HG03280 (cell line): ENCODE measurements around the gene PHKG2.

Source experiments
- ATAC-seq: cut with Tn5 transposase; IDR thresholded peaks from one replicate; pipeline ENCODE4 v1.9.1; 2021; ENCODE audit warnings: mild to moderate bottlenecking, moderate library complexity; ENCODE audit not compliant: unreplicated experiment

The PHKG2 gene

GRCh38 chr16:30728321-30728720, 19.9 kb upstream of the PHKG2 start:
- no peak for ATAC-seq

- no peak for ATAC-seq
These were observed 19.1 kb upstream of the PHKG2 start for GRCh38 chr16:30728899-30729672.

GRCh38 chr16:30731411-30731810, 16.8 kb upstream of the PHKG2 start:
- no peak for ATAC-seq

GRCh38 chr16:30736995-30737793, 11.0 kb upstream of the PHKG2 start:
- no peak for ATAC-seq

GRCh38 chr16:30737794-30738648, 10.2 kb upstream of the PHKG2 start:
- no peak for ATAC-seq

GRCh38 chr16:30738984-30739951, 9.0 kb upstream of the PHKG2 start:
- ATAC-seq, result no peak

GRCh38 chr16:30740364-30741251, 7.6 kb upstream of the PHKG2 start:
- ATAC-seq, result no peak

GRCh38 chr16:30741461-30741914, 6.7 kb upstream of the PHKG2 start:
- no peak for ATAC-seq

- no peak for ATAC-seq
These were observed 4.5 kb upstream of the PHKG2 start for GRCh38 chr16:30743716-30744115.

GRCh38 chr16:30744183-30744582, 4.0 kb upstream of the PHKG2 start:
- no peak for ATAC-seq

- ATAC-seq, result no peak
These were observed 3.1 kb upstream of the PHKG2 start for GRCh38 chr16:30745082-30745481.

- ATAC-seq, result no peak
These were observed 1.5 kb upstream of the PHKG2 start for GRCh38 chr16:30746638-30747175.

GRCh38 chr16:30747331-30747730, 894 bp upstream of the PHKG2 start:
- no peak for ATAC-seq

- ATAC-seq, result no peak
These were observed 615 bp downstream of the PHKG2 start for GRCh38 chr16:30748634-30749445.

GRCh38 chr16:30750201-30750600, 2.0 kb downstream of the PHKG2 start:
- no peak for ATAC-seq

GRCh38 chr16:30750876-30751465, 2.7 kb downstream of the PHKG2 start:
- no peak for ATAC-seq

- ATAC-seq, result no peak
These were observed 5.4 kb downstream of the PHKG2 start for GRCh38 chr16:30753596-30753995.
